Spinal cord (tissue), 10 donors: ENCODE data around the gene NEK11. TPM values are rescaled to one million over a fixed set of nuclear protein-coding genes. Genes with fewer than 3 reads are reported as not detected.

Source experiments
- DNase-seq, 6 donors: peaks; one replicate each; pipeline versions ENCODE4 v3.0.0 to v3.0.0-alpha.2; 2013 to 2015; ENCODE audit warnings: low spot score in 6 of 6, low read depth in 4 of 6
- H3K27ac ChIP-seq: one replicate; pipeline ENCODE4 v1.5.1; 2013; ENCODE audit warnings: low read depth, low read length, control low read depth
- H3K27me3 ChIP-seq: one replicate; pipeline ENCODE4 v1.6.1; 2013; ENCODE audit warnings: low read length; ENCODE audit not compliant: control insufficient read depth, insufficient read depth
- H3K36me3 ChIP-seq: one replicate; pipeline ENCODE4 v1.6.1; 2013; ENCODE audit warnings: low read length; ENCODE audit not compliant: control insufficient read depth, insufficient read depth
- H3K4me1 ChIP-seq: one replicate; pipeline ENCODE4 v1.6.1; 2013; ENCODE audit warnings: low read length; ENCODE audit not compliant: control insufficient read depth, insufficient read depth
- H3K4me3 ChIP-seq: one replicate; pipeline ENCODE4 v1.5.1; 2013; ENCODE audit warnings: low read depth, low read length, control low read depth
- H3K9me3 ChIP-seq: one replicate; pipeline ENCODE4 v1.6.1; 2013; ENCODE audit warnings: low read length; ENCODE audit not compliant: control insufficient read depth, insufficient read depth
- WGBS: methylation state at CpG from one replicate; pipeline ENCODE4 v1.1.5; 2013; ENCODE audit warnings: missing lambda C conversion rate; ENCODE audit not compliant: insufficient coverage; 5-methylcytosine and 5-hydroxymethylcytosine counted together
- polyA plus RNA-seq, 2 donors: library from polyadenylated mRNA; unstranded; fragments of 120-200 nt; gene quantifications; one replicate each; pipeline ENCODE4 v1.2.1, GENCODE V29; 2013; ENCODE audit not compliant: insufficient read length in 2 of 2
- total RNA-seq, 2 donors: library from RNA; depleted of rRNA in 1 of 2; stranded (reverse); fragments of 120-200 nt in 1 of 2; fragments of >200 nt in 1 of 2; gene quantifications; one replicate each; pipeline versions ENCODE4 v1.2.3 to v1.2.4, GENCODE V29; 2013 to 2014
- donor health status: healthy.

Gene NEK11
- total and polyA plus RNA-seq, 4 donors = 20.8 to 42.1 (median 23.3) TPM

- Histone ChIP-seq H3K4me1 (no peaks in the 10 kb centered on the region), H3K27me3 (no peaks in the 10 kb centered on the region), H3K27ac (no peak overlapping the region), H3K9me3 (no peaks in the 10 kb centered on the region), H3K36me3 (no peaks in the 10 kb centered on the region), H3K4me3 (no peak overlapping the region)
- no peak for DNase-seq
- 96% methylated on average over 4 of the region's 4 CpGs for WGBS
Observed at GRCh38 chr3:131158434-131158833, 131.8 kb downstream of the NEK11 start.

DNA sequence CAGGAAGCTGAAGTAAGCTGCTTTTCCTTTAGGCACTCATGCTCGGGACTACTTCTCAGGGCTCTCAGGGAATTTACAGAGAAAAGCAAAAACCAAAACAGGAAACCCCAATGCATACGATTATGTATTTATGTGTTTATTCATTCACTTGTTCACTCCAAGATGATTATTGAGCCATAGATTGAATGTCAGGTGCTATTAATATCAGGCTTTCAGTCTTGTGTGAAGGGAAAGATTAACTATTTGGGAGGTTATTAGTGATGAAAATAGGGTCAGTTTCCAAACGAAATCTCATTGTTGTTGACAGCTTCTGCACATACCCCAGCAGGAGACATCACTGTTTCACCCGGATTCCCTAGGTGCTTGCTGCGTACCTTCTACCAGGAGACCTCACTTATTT lies 135.8 kb downstream of the NEK11 start:
- no peak for DNase-seq

DNA sequence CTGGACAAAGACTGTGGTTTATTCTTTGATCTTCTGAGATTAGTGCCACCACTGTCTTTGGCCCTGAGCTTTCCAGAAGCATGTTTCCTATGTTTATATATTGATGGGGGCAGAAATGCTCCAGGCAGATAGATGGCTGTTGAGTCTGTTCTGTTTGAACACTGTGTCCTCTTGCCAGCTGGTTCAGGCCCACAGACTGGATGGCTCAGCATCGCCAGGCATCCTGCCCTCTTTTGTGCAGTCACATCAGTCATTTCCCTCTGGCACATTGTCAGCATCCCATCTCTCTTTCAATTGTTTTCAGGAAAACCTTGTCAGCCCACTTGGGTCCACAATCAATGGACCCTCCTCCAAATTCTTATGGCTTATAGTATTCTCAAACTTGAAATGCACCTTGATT lies 141.2 kb downstream of the NEK11 start:
- no peak overlapping the region for H3K4me3 ChIP-seq
- no peak for DNase-seq
- H3K27me3 ChIP-seq = no peaks in the 10 kb centered on the region
- no peaks in the 10 kb centered on the region for H3K9me3 ChIP-seq
- WGBS = 75% methylated on average over 1 of the region's 1 CpG
- no peaks in the 10 kb centered on the region for H3K36me3 ChIP-seq
- H3K27ac ChIP-seq = no peak overlapping the region
- no peaks in the 10 kb centered on the region for H3K4me1 ChIP-seq

More for the DNA sequence above, 135.8 kb downstream of the NEK11 start:
- H3K4me1 ChIP-seq = no peaks in the 10 kb centered on the region
- no peak overlapping the region for H3K4me3 ChIP-seq
- no peaks in the 10 kb centered on the region for H3K36me3 ChIP-seq
- no CpG with 5 or more reads among the region's 5 CpGs for WGBS
- no peaks in the 10 kb centered on the region for H3K9me3 ChIP-seq
- no peak overlapping the region for H3K27ac ChIP-seq
- H3K27me3 ChIP-seq = no peaks in the 10 kb centered on the region

DNA sequence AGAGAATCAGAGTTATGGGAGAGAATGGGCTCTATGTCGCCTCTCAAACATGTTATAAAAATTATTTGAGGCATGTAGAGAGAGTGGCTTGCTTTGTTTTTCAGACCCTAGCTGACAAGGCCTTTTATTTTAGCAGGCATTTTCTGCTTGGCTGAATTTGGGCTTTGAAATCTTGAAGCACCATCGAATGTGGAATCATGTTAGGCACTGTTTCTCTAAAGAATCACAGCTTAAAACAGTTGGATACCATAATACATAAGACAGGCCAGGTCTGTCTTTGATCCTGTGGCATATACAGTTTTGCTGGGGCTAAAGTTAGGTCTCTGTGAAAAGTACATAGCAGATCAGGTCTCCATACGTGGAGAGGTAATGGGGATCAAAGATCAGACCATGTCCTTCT lies 142.7 kb downstream of the NEK11 start:
- DNase-seq = peak in 2 of 6 donors; percentile 13 to 19
- H3K4me1 ChIP-seq = no peaks in the 10 kb centered on the region
- H3K27ac ChIP-seq = no peak overlapping the region
- no peak overlapping the region for H3K4me3 ChIP-seq
- WGBS = 0% methylated on average over 1 of the region's 3 CpGs
- H3K9me3 ChIP-seq = no peaks in the 10 kb centered on the region
- H3K36me3 ChIP-seq = no peaks in the 10 kb centered on the region
- H3K27me3 ChIP-seq = no peaks in the 10 kb centered on the region

GRCh38 chr3:131172502-131173200 lies 146.0 kb downstream of the NEK11 start:
- no peaks in the 10 kb centered on the region for H3K4me1 ChIP-seq
- no peaks in the 10 kb centered on the region for H3K9me3 ChIP-seq
- no peak for DNase-seq
- H3K27me3 ChIP-seq = no peaks in the 10 kb centered on the region
- no peak overlapping the region for H3K27ac ChIP-seq
- 83% methylated on average over 1 of the region's 3 CpGs for WGBS
- no peaks in the 10 kb centered on the region for H3K36me3 ChIP-seq
- H3K4me3 ChIP-seq = no peak overlapping the region

DNA sequence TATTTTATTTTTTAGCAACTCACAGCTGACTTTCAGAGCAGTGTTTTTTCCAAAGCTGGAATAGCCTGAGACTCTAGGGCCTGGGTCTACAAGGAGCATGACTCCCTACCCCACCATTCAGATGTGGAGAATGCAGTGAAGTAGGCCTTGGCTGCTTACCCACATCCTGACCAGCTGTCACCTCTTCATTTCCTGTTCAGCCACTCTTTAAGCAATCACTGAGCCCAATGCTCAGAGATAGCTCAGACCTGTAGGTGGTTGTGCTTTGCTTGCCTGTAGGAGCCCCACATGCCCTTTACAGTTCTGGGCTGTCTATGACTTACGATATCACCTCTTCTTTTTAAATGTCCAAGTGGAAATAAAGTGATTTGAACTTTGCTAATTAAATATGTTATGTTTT lies 148.1 kb downstream of the NEK11 start:
- no peaks in the 10 kb centered on the region for H3K27me3 ChIP-seq
- no peak overlapping the region for H3K4me3 ChIP-seq
- H3K9me3 ChIP-seq = no peaks in the 10 kb centered on the region
- no peak for DNase-seq
- no peaks in the 10 kb centered on the region for H3K4me1 ChIP-seq
- no CpG with 5 or more reads among the region's 1 CpG for WGBS
- H3K27ac ChIP-seq = no peak overlapping the region
- no peaks in the 10 kb centered on the region for H3K36me3 ChIP-seq

- DNase-seq = no peak
- Histone ChIP-seq H3K27ac (no peak overlapping the region), H3K4me3 (no peak overlapping the region), H3K27me3 (no peaks in the 10 kb centered on the region), H3K4me1 (no peaks in the 10 kb centered on the region), H3K36me3 (no peaks in the 10 kb centered on the region), H3K9me3 (peaks cover 1% of the 10 kb centered on the region)
- 93% methylated on average over 2 of the region's 6 CpGs for WGBS
Observed at GRCh38 chr3:131178710-131179375, 152.2 kb downstream of the NEK11 start.

- Histone ChIP-seq H3K4me3 (no peak overlapping the region), H3K4me1 (no peaks in the 10 kb centered on the region), H3K36me3 (no peaks in the 10 kb centered on the region), H3K9me3 (no peaks in the 10 kb centered on the region), H3K27ac (no peak overlapping the region), H3K27me3 (no peaks in the 10 kb centered on the region)
- 91% methylated on average over 1 of the region's 4 CpGs for WGBS
- DNase-seq = no peak
Observed at GRCh38 chr3:131192701-131193100, 166.0 kb downstream of the NEK11 start.

DNA sequence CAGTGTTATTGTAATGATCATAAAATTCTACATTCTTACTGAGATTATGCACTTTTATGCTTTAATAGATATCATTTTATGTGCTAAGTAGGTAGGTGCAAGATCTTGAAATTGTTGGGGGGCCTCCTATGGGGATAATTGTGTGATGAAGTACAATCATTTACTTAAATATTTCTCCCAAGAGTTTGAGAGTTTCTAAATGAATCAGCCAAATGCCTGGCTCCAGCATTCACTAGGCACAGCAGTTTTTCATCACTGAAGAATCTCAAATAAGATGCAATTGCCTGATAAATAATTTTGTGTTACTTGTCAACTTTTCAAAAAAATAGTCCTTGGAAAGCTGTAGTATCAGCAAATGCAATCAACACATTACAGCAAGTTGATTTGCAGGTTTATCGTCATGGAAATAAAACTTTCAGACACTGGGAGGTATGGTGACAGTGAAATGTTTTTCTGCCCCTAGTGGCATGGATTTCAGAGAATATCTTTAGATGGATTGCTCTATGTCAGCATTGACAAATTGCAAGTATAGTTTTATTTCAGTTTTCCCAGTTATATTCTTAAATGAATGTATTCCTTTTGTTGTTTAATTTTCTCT lies 167.1 kb downstream of the NEK11 start:
- no peaks in the 10 kb centered on the region for H3K9me3 ChIP-seq
- H3K36me3 ChIP-seq = no peaks in the 10 kb centered on the region
- peak in 1 of 6 donors; percentile 77 for DNase-seq
- no peak overlapping the region for H3K4me3 ChIP-seq
- no CpG with 5 or more reads among the region's 1 CpG for WGBS
- H3K4me1 ChIP-seq = no peaks in the 10 kb centered on the region
- no peak overlapping the region for H3K27ac ChIP-seq
- H3K27me3 ChIP-seq = no peaks in the 10 kb centered on the region

GRCh38 chr3:131194816-131195215 lies 168.1 kb downstream of the NEK11 start:
- Histone ChIP-seq H3K36me3 (no peaks in the 10 kb centered on the region), H3K27me3 (no peaks in the 10 kb centered on the region), H3K4me1 (no peaks in the 10 kb centered on the region), H3K9me3 (no peaks in the 10 kb centered on the region), H3K27ac (no peak overlapping the region), H3K4me3 (no peak overlapping the region)
- DNase-seq = no peak
- 100% methylated on average over 2 of the region's 4 CpGs for WGBS
